HEK293 (cell line): ENCODE measurements around the gene BATF3.

Experiments
- EGR2 ChIP-seq: fragments of 450-650 bp; formaldehyde crosslinking; IDR thresholded peaks from 2 replicates; pipeline ENCODE4 v1.5.1; 2016; ENCODE audit warnings: low read depth, missing biosample characterization, missing genetic modification characterization
- GLIS1 ChIP-seq: fragments of 450-650 bp; formaldehyde crosslinking; IDR thresholded peaks from 2 replicates; pipeline ENCODE4 v1.5.1; 2016; ENCODE audit warnings: missing biosample characterization, missing genetic modification characterization
- KLF10 ChIP-seq: fragments of 450-650 bp; IDR thresholded peaks from 2 replicates; pipeline ENCODE4 v1.5.1; 2018; ENCODE audit warnings: missing biosample characterization, mild to moderate bottlenecking, missing genetic modification characterization
- KLF16 ChIP-seq: fragments of 450-650 bp; formaldehyde crosslinking; IDR thresholded peaks from 2 replicates; pipeline ENCODE4 v1.5.1; 2017; ENCODE audit warnings: missing biosample characterization, missing genetic modification characterization
- PRDM1 ChIP-seq: fragments of 450-650 bp; formaldehyde crosslinking; IDR thresholded peaks from 2 replicates; pipeline ENCODE4; 2016; ENCODE audit warnings: missing biosample characterization, missing genetic modification characterization
- SALL2 ChIP-seq: fragments of 450-650 bp; formaldehyde crosslinking; IDR thresholded peaks from 2 replicates; pipeline ENCODE4 v1.5.0; 2017; ENCODE audit warnings: missing biosample characterization, mild to moderate bottlenecking, missing genetic modification characterization, borderline replicate concordance
- SCRT1 ChIP-seq: fragments of 450-650 bp; formaldehyde crosslinking; IDR thresholded peaks from 2 replicates; pipeline ENCODE4 v1.5.1; 2016; ENCODE audit warnings: missing biosample characterization, missing genetic modification characterization, borderline replicate concordance
- ZEB2 ChIP-seq: fragments of 450-650 bp; formaldehyde crosslinking; IDR thresholded peaks from 2 replicates; pipeline ENCODE4 v1.5.1; 2016; ENCODE audit warnings: missing biosample characterization, missing genetic modification characterization
- ZFP37 ChIP-seq: fragments of 450-650 bp; formaldehyde crosslinking; IDR thresholded peaks from 2 replicates; pipeline ENCODE4 v1.5.1; 2016; ENCODE audit warnings: missing biosample characterization, missing genetic modification characterization
- ZFP69B ChIP-seq: fragments of 450-650 bp; formaldehyde crosslinking; IDR thresholded peaks from 2 replicates; pipeline ENCODE4 v1.5.1; 2016; ENCODE audit warnings: missing biosample characterization, missing genetic modification characterization
- ZIC2 ChIP-seq: fragments of 450-650 bp; formaldehyde crosslinking; IDR thresholded peaks from 2 replicates; pipeline ENCODE4 v1.5.1; 2016; ENCODE audit warnings: missing biosample characterization, missing genetic modification characterization
- ZNF138 ChIP-seq: fragments of 450-650 bp; formaldehyde crosslinking; IDR thresholded peaks from 2 replicates; pipeline ENCODE4 v1.5.1; 2016; ENCODE audit warnings: missing biosample characterization, missing genetic modification characterization, borderline replicate concordance
- ZNF223 ChIP-seq: fragments of 450-650 bp; formaldehyde crosslinking; IDR thresholded peaks from 2 replicates; pipeline ENCODE4 v1.5.1; 2016; ENCODE audit warnings: missing biosample characterization, missing genetic modification characterization
- ZNF366 ChIP-seq: fragments of 450-650 bp; formaldehyde crosslinking; conservative IDR thresholded peaks from 2 replicates; pipeline ENCODE4 v1.5.1; 2016; ENCODE audit warnings: missing biosample characterization, missing genetic modification characterization
- ZNF37A ChIP-seq: fragments of 450-650 bp; IDR thresholded peaks from 2 replicates; pipeline ENCODE4 v1.5.1; 2018; ENCODE audit warnings: missing biosample characterization, missing genetic modification characterization
- ZNF501 ChIP-seq: fragments of 450-650 bp; formaldehyde crosslinking; IDR thresholded peaks from 2 replicates; pipeline ENCODE4 v1.5.1; 2016; ENCODE audit warnings: missing biosample characterization, missing genetic modification characterization
- ZNF514 ChIP-seq: fragments of 450-650 bp; formaldehyde crosslinking; IDR thresholded peaks from 2 replicates; pipeline ENCODE4 v1.5.1; 2016; ENCODE audit warnings: missing biosample characterization, missing genetic modification characterization
- ZNF548 ChIP-seq: fragments of 450-650 bp; formaldehyde crosslinking; IDR thresholded peaks from 2 replicates; pipeline ENCODE4 v1.5.1; 2016; ENCODE audit warnings: missing biosample characterization, missing genetic modification characterization
- ZNF555 ChIP-seq: fragments of 450-650 bp; formaldehyde crosslinking; conservative IDR thresholded peaks from 2 replicates; pipeline ENCODE4 v1.5.1; 2017; ENCODE audit warnings: missing biosample characterization, mild to moderate bottlenecking, missing genetic modification characterization, inconsistent platforms
- ZNF658 ChIP-seq: fragments of 450-650 bp; formaldehyde crosslinking; IDR thresholded peaks from 2 replicates; pipeline ENCODE4; 2016; ENCODE audit warnings: missing biosample characterization, missing genetic modification characterization
- ZNF776 ChIP-seq: fragments of 450-650 bp; formaldehyde crosslinking; IDR thresholded peaks from 2 replicates; pipeline ENCODE4 v1.5.0; 2017; ENCODE audit warnings: missing biosample characterization, missing genetic modification characterization, borderline replicate concordance
- ZNF777 ChIP-seq: fragments of 450-650 bp; formaldehyde crosslinking; IDR thresholded peaks from 2 replicates; pipeline ENCODE4 v1.5.1; 2017; ENCODE audit warnings: missing biosample characterization, missing genetic modification characterization, borderline replicate concordance
- ZNF843 ChIP-seq: fragments of 450-650 bp; formaldehyde crosslinking; IDR thresholded peaks from 2 replicates; pipeline ENCODE4 v1.5.1; 2016; ENCODE audit warnings: missing biosample characterization, missing genetic modification characterization
- TF ChIP-seq, protein P1 (sequence below): fragments of 450-650 bp; formaldehyde crosslinking; IDR thresholded peaks from 2 replicates; pipeline ENCODE4 v1.5.1; 2017; ENCODE audit warnings: missing biosample characterization, missing genetic modification characterization
- TF ChIP-seq, protein P2 (sequence below): sonication (generic); formaldehyde crosslinking; IDR thresholded peaks from 2 replicates; pipeline ENCODE4 v1.8.1; 2022; ENCODE audit warnings: mild to moderate bottlenecking, moderate library complexity, missing genetic modification reagents
- TF ChIP-seq, protein P3 (sequence below): fragments of 450-650 bp; formaldehyde crosslinking; IDR thresholded peaks from 2 replicates; pipeline ENCODE4 v1.5.1; 2016; ENCODE audit warnings: missing biosample characterization, missing genetic modification characterization
- TF ChIP-seq, protein P4 (sequence below): fragments of 450-650 bp; formaldehyde crosslinking; IDR thresholded peaks from 2 replicates; pipeline ENCODE4 v1.5.1; 2017; ENCODE audit warnings: missing biosample characterization, missing genetic modification characterization
- TF ChIP-seq, protein P5 (sequence below): fragments of 450-650 bp; formaldehyde crosslinking; IDR thresholded peaks from 2 replicates; pipeline ENCODE4 v1.5.1; 2016; ENCODE audit warnings: missing biosample characterization, missing genetic modification characterization
- TF ChIP-seq, protein P6 (sequence below): fragments of 450-650 bp; formaldehyde crosslinking; IDR thresholded peaks from 2 replicates; pipeline ENCODE4 v1.5.1; 2016; ENCODE audit warnings: missing biosample characterization, missing genetic modification characterization

Gene BATF3

DNA sequence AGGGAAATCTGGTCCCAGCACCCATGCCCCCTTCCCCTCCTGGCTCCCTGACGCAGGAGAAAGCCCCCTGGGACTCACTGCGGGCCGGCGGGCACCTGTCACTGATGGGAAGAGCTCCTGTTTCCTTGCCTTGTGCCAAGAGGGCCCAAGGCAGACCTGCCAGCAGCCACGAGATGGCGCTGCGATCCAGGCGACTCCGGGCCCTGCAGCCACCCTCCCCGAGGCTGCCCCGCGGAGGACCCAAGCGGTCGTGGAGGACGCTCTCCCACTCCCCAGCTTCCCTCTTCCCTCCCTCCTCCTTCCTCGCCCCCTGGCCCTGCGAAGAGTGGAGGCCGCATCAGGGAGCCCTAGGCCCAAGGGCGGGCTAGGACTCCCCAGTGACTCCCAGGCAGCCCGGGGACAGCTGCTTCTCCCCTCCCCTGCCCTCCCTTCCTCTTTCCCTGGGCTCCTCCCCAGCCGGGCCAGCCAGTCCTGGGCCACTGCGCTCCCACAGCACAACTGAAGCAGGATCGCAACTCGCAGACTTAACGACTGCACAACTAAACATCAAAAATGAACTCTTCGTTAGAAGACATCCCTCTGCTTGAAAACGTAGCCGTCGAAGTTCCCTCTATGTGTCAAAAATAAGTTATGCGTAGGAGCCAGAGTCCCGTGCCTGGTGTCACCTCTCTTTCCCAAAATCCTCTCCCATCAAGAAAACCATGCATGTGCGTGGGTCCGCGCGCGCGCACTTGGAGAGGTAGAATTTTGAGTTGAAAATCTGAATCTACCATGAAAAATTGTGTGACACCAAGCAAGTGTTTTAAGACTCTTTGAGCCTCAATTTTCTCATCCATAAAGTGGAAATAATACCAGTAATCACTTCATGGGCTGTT is 34.2 kb downstream of the BATF3 start (continued):
- TF ChIP-seq KLF16 (tag by site-specific recombination) (peak; percentile 86), ZNF37A (no peak), ZNF501 (tag by site-specific recombination) (peak; percentile 97), SALL2 (tag by site-specific recombination) (no peak), ZNF548 (tag by site-specific recombination) (peak; percentile 64; the same call in 1 of the 2 replicates), PRDM1 (tag by site-specific recombination) (peak; percentile 47), ZIC2 (peak; percentile 77), SCRT1 (peak; percentile 31; the same call in 1 of the 2 replicates), KLF10 (no peak), ZNF138 (tag by site-specific recombination) (no peak), ZFP69B (tag by site-specific recombination) (peak; percentile 60; the same call in 1 of the 2 replicates), ZNF658 (no peak), ZNF777 (tag by site-specific recombination) (no peak), ZNF555 (no peak), ZFP37 (tag by site-specific recombination) (peak; percentile 99), ZNF514 (tag by site-specific recombination) (no peak), EGR2 (peak; percentile 50; the same call in 1 of the 2 replicates), ZNF843 (0 out of 2 replicates have a peak, but pooled peaks have one; percentile 59), ZNF776 (no peak), ZNF223 (no peak), ZNF366 (tag by site-specific recombination) (peak; percentile 96), ZEB2 (tag by site-specific recombination) (peak; percentile 74), GLIS1 (tag by site-specific recombination) (peak; percentile 77; the same call in 1 of the 2 replicates)
- TF ChIP-seq, protein P1, sequence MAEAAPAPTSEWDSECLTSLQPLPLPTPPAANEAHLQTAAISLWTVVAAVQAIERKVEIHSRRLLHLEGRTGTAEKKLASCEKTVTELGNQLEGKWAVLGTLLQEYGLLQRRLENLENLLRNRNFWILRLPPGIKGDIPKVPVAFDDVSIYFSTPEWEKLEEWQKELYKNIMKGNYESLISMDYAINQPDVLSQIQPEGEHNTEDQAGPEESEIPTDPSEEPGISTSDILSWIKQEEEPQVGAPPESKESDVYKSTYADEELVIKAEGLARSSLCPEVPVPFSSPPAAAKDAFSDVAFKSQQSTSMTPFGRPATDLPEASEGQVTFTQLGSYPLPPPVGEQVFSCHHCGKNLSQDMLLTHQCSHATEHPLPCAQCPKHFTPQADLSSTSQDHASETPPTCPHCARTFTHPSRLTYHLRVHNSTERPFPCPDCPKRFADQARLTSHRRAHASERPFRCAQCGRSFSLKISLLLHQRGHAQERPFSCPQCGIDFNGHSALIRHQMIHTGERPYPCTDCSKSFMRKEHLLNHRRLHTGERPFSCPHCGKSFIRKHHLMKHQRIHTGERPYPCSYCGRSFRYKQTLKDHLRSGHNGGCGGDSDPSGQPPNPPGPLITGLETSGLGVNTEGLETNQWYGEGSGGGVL (tag by site-specific recombination): peak; percentile 91
- TF ChIP-seq, protein P2, sequence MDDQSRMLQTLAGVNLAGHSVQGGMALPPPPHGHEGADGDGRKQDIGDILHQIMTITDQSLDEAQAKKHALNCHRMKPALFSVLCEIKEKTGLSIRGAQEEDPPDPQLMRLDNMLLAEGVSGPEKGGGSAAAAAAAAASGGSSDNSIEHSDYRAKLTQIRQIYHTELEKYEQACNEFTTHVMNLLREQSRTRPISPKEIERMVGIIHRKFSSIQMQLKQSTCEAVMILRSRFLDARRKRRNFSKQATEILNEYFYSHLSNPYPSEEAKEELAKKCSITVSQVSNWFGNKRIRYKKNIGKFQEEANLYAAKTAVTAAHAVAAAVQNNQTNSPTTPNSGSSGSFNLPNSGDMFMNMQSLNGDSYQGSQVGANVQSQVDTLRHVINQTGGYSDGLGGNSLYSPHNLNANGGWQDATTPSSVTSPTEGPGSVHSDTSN (CRISPR knock-in tag): no peak
- TF ChIP-seq, protein P3, sequence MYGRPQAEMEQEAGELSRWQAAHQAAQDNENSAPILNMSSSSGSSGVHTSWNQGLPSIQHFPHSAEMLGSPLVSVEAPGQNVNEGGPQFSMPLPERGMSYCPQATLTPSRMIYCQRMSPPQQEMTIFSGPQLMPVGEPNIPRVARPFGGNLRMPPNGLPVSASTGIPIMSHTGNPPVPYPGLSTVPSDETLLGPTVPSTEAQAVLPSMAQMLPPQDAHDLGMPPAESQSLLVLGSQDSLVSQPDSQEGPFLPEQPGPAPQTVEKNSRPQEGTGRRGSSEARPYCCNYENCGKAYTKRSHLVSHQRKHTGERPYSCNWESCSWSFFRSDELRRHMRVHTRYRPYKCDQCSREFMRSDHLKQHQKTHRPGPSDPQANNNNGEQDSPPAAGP (tag by site-specific recombination): peak; percentile 83
- TF ChIP-seq, protein P4, sequence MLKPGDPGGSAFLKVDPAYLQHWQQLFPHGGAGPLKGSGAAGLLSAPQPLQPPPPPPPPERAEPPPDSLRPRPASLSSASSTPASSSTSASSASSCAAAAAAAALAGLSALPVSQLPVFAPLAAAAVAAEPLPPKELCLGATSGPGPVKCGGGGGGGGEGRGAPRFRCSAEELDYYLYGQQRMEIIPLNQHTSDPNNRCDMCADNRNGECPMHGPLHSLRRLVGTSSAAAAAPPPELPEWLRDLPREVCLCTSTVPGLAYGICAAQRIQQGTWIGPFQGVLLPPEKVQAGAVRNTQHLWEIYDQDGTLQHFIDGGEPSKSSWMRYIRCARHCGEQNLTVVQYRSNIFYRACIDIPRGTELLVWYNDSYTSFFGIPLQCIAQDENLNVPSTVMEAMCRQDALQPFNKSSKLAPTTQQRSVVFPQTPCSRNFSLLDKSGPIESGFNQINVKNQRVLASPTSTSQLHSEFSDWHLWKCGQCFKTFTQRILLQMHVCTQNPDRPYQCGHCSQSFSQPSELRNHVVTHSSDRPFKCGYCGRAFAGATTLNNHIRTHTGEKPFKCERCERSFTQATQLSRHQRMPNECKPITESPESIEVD: no peak
- TF ChIP-seq, protein P5, sequence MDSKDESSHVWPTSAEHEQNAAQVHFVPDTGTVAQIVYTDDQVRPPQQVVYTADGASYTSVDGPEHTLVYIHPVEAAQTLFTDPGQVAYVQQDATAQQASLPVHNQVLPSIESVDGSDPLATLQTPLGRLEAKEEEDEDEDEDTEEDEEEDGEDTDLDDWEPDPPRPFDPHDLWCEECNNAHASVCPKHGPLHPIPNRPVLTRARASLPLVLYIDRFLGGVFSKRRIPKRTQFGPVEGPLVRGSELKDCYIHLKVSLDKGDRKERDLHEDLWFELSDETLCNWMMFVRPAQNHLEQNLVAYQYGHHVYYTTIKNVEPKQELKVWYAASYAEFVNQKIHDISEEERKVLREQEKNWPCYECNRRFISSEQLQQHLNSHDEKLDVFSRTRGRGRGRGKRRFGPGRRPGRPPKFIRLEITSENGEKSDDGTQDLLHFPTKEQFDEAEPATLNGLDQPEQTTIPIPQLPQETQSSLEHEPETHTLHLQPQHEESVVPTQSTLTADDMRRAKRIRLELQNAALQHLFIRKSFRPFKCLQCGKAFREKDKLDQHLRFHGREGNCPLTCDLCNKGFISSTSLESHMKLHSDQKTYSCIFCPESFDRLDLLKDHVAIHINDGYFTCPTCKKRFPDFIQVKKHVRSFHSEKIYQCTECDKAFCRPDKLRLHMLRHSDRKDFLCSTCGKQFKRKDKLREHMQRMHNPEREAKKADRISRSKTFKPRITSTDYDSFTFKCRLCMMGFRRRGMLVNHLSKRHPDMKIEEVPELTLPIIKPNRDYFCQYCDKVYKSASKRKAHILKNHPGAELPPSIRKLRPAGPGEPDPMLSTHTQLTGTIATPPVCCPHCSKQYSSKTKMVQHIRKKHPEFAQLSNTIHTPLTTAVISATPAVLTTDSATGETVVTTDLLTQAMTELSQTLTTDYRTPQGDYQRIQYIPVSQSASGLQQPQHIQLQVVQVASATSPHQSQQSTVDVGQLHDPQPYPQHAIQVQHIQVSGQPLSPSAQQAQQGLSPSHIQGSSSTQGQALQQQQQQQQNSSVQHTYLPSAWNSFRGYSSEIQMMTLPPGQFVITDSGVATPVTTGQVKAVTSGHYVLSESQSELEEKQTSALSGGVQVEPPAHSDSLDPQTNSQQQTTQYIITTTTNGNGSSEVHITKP (tag by site-specific recombination): peak; percentile 82
- TF ChIP-seq, protein P6, sequence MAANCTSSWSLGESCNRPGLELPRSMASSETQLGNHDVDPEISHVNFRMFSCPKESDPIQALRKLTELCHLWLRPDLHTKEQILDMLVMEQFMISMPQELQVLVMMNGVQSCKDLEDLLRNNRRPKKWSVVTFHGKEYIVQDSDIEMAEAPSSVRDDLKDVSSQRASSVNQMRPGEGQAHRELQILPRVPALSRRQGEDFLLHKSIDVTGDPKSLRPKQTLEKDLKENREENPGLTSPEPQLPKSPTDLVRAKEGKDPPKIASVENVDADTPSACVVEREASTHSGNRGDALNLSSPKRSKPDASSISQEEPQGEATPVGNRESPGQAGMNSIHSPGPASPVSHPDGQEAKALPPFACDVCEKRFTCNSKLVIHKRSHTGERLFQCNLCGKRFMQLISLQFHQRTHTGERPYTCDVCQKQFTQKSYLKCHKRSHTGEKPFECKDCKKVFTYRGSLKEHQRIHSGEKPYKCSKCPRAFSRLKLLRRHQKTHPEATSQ (tag by site-specific recombination): peak; percentile 76; the same call in 1 of the 2 replicates
